NCI-H2107 (cell line): ENCODE measurements around the gene SUOX.
"Not testable (repeated sequence)": the region's sequence is repeated elsewhere in the genome, so short reads cannot be mapped to it uniquely, and the experiment has no call there.

Experiments
- DNase-seq: peaks from one replicate; lab custom pipeline; 2025; lab: John Stamatoyannopoulos, UW

SUOX gene

GRCh38 chr12:55996715-55997534 is at the start of gene SUOX:
SUOX (plus strand) TSS chr12:55997276; CDS start chr12:56002222, 4,946 bp downstream.
- peak; percentile 82 for DNase-seq

DNA sequence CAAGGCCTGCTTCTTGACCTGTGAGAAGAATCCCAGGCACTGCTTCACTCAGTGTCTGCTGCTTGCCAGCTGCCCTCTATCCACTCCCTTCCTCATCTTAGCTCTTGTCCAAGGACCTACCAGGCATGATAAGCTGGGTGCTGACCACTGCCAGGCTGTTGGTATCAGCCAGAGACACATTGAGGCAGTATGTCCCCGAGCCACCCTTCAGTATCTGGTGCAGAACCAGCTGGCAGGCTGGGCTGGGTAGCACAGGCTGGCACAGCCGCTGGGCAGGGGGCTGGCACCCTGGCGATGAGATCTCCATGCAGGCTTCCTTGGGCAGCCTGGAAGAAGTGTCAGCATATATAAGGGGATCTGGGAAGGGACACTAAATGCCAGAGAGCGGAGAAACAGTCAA is 41.7 kb upstream of the SUOX start:
- no peak for DNase-seq

DNA sequence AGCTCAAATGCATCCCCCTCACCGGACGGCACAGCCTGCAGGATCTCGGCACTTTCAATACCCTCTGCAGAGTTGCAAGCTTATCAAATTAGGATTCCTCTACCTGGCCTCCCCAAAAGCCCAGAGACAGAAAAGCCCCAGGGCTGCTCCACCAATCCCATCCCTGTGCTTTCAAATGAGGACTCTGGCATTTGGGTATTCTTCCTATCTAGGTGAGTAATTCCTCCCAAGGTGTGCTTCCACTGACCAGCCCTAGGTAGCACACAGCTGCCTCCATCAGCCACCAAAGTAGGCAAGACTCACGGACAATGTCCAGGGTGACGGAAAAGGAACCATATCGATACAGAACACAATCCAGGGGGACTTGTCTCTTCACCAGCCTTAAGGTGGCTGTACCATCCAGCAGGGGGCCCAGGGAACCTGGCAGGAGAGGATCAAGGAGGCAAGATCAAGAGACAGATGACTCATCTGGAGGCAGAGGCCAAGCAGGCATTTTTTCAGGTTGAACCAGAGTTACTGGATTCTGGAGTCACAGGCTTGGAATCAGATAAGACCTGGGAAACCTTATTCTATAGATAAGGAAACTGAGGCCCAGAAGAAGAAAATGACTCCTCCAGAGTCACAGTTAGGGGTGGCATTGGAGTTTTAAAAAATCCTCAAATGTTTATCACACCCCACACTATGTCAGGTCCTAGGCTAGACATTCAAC is 41.1 kb upstream of the SUOX start:
- no peak for DNase-seq

- no peak for DNase-seq
Measured at GRCh38 chr12:55957106-55957859, 39.8 kb upstream of the SUOX start.

DNA sequence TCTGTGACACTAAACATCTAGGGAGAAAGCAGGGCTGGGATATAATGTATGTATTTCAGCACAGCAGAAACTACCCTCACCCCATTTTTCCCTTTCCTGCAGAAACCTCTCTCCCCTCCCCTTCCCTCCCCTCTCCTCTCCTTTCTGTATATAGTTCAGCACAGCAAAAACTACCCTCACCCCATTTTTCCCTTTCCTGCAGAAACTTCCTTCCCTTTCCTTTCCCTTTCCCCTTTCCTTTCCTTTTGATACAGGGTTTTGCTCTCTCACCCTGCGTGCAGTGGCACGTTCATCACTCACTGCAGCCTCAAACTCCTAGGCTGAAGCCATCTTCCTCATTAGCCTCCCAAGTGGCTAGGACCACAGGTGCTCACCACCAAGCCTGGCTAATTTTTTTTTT is 33.3 kb upstream of the SUOX start:
- no peak for DNase-seq

GRCh38 chr12:55965240-55965639 is 31.8 kb upstream of the SUOX start:
- DNase-seq = no peak

DNA sequence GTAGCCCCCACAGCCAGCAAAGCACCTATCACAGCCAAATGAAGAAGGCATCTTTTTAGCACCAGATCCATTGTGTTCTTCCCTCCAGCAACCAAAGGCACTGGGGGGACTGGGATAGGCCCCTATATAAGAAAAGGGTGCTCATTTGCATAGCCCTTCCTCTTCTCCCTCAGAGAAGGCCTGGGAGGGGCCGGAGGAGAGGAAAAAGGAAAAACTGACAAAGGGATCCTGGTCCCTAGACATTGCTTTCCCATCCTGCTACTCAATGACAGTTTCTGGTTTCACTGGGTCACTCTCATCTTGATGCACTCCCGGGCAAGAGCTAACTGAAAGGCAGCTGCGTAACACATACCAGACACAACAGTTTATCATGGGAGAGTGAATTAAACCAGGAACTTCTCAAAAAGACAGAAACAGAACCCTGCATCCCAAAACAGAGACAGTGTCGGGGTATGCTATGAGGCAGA is 31.1 kb upstream of the SUOX start, which contains the start of gene PMEL:
TSS of gene PMEL (minus strand) at position 102 of the 467 bp plus-strand sequence. CDS start at position 71, 31 bp downstream.
- DNase-seq = peak; percentile 9

DNA sequence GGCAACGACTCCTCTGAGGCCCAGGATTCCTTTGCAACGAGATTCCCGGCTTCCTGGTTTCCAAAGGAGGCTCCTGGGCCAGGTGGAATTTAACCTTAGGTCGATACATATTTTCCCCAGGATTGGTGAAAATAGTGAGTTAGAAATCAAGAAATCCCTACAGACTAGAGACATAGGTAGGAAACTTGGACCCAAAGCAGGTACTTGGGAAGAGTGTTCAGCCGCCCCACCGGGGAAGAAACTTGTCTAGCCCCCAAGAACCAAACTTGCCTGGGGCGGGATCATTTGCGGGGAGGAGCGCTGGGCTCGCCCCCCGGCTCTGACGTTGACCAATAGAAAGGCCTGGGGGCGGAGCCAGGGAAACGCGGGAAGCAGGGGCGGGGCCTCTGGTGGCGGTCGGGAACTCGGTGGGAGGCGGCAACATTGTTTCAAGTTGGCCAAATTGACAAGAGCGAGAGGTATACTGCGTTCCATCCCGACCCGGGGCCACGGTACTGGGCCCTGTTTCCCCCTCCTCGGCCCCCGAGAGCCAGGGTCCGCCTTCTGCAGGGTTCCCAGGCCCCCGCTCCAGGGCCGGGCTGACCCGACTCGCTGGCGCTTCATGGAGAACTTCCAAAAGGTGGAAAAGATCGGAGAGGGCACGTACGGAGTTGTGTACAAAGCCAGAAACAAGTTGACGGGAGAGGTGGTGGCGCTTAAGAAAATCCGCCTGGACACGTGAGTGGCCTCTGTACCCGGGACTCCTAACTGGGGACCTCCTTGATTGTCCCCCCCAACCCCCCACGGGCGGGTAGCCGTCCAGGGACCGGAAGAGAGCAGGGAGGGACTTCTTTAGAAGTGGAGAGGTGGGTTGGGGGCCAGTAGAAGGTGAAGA is 30.4 kb upstream of the SUOX start, which contains the start of gene CDK2:
TSS of gene CDK2 (plus strand) at position 423 of the 874 bp plus-strand sequence. CDS start at position 602, 179 bp downstream.
- peak; percentile 77 for DNase-seq

DNA sequence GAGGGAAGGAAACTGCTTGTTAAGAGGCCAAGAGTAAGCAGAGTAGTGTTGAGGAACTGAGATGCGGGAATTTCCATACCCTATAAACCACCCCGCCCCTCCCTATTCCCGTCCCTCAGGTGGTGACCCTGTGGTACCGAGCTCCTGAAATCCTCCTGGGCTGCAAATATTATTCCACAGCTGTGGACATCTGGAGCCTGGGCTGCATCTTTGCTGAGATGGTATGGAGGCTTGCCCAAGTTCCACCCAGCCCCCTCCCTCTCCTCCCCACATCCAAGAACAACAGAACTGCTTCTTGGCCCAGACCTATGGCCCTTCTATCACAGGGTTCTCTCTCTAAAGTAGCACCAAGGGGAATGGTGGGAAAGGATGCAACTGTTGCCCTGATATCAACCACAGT is 27.7 kb upstream of the SUOX start:
- DNase-seq = no peak

DNA sequence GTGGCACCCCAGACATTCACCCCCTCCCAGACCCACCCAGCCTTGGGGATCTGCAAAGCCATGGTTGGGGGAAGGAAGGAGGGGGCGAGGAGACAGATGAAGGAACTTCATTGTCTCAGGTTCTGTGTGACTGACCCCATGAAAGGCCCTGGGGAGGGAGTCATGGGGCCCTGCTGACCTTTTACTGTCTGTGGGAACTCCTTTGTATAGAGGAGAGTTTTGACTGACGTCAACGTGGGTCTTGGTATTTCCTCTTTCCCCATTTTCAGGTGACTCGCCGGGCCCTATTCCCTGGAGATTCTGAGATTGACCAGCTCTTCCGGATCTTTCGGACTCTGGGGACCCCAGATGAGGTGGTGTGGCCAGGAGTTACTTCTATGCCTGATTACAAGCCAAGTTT is 26.3 kb upstream of the SUOX start:
- no peak for DNase-seq

DNA sequence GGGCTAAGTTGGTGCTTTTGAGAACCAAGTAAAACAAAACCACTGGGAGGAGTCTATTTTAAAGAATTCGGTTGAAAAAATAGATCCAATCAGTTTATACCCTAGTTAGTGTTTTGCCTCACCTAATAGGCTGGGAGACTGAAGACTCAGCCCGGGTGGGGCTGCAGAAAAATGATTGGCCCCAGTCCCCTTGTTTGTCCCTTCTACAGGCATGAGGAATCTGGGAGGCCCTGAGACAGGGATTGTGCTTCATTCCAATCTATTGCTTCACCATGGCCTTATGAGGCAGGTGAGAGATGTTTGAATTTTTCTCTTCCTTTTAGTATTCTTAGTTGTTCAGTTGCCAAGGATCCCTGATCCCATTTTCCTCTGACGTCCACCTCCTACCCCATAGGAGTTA is 25.0 kb upstream of the SUOX start:
- DNase-seq = no peak

GRCh38 chr12:55972456-55972855 is 24.6 kb upstream of the SUOX start:
- DNase-seq = no peak

DNA sequence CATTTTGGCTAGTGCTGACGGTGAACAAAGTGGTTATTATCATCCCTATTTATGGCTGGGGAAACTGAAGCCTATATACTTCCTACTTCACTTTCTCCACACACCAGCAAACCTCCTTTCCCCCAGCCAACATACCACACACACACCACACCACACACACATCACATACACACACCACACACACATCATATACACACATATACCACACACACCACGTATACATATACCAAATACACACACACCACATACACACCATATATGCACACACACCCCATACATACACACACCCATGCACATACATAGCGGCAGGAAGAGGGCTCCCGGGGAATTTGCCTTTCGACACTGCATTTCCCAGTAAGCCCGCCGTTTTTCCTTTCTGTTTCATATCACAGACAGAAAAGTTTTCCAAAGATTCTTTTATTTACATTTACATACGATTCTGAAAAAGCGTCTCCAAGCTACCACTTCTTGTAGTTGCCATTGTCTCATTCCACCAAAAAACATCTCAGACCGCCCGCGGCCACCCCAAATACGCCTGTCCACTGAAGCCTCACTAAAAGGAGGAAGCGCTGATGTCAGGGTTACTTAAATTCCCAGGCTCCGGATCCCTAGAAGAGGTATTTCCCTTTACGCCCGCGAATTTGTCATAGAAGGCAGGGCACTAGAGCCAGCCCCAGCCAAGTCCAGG is 24.0 kb upstream of the SUOX start:
- DNase-seq = peak; percentile 46

GRCh38 chr12:55973599-55974307 is 23.3 kb upstream of the SUOX start, which contains the start of gene RAB5B:
RAB5B (plus strand) TSS chr12:55974078; CDS start chr12:55986961, 12,883 bp downstream.
- DNase-seq = peak; percentile 99

- no peak for DNase-seq
Measured at GRCh38 chr12:55974308-55974730, 22.8 kb upstream of the SUOX start.

GRCh38 chr12:55978393-55978792 is 18.7 kb upstream of the SUOX start:
- DNase-seq = no peak

DNA sequence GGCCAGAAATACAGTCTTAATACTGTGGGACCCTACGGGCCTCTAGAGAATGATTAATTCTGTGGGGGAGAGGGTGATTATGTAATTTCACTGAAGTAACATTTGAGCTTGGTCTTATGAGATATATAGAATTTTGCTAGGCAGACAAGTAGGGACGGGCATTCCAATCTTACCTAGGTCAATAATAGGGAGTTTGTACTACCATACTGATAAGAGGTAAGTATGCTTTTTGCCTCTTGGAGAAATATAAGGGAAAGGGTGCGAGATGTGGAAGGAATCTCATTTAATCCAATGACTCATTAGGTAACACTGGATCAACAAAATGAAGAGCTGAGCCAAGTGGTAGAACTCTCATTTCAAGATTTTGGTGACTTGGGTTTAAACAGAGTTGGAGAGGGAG is 18.0 kb upstream of the SUOX start:
- no peak for DNase-seq

- DNase-seq = not testable (repeated sequence)
Measured at GRCh38 chr12:55981882-55982281, 15.2 kb upstream of the SUOX start.

DNA sequence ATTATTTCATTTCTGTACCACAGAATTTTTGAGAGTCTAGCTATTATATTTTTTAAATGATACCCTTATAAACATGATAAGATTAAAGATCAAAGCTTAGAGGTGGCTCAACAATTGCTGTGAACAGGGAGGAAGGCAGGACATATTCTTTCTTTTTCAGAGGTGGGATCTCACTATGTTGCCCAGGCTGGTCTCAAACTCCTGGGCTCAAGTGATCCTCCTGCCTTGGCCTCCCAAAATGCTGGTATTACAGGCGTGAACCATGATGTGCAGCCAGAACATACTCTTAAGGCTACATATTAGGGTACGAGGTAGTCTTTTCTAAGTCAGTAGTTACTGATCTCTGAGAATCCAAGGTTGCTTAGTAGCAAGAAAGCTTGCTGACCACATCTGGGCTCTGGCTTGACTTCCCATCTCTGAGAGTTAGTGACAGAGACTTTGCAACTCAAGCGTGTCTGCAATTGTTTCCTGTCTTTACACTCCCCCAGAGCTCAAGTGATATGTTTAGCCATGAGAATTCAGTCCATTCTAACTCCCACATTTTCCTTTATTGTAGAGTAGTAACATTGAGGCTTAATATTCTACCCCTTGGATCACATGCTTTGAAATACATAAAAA is 14.6 kb upstream of the SUOX start:
- DNase-seq = no peak
